Measurements from ENCODE around the gene ATP11A. TPM values are rescaled to one million over a fixed set of nuclear protein-coding genes. Genes with fewer than 3 reads are reported as not detected.

The ATP11A gene
- polyA plus RNA-seq, 4 donors: 3.2 to 79.6 (median 9.5) TPM

GRCh38 chr13:112774448-112774792 lies 84.6 kb downstream of the ATP11A start:
- Histone ChIP-seq H3K27me3 (ENCODE audit: control insufficient read depth in 3 of 3, insufficient read depth in 3 of 3, low read length in 3 of 3) (no peaks in the 10 kb centered on the region), H3K36me3 (ENCODE audit: control insufficient read depth in 3 of 3, insufficient read depth in 2 of 3, low read depth in 1 of 3, low read length in 3 of 3) (peaks cover 0 to 57% (median 0%) of the 10 kb centered on the region in 3 donors), H3K4me1 (ENCODE audit: control insufficient read depth in 3 of 3, insufficient read depth in 2 of 3, low read depth in 1 of 3, low read length in 2 of 3) (peaks cover 0 to 4% (median 0%) of the 10 kb centered on the region in 3 donors), H3K4me3 (ENCODE audit: low read depth in 1 of 3, low read length in 3 of 3) (no peak overlapping the region), H3K9me3 (ENCODE audit: control insufficient read depth in 2 of 2, insufficient read depth in 1 of 2, low read depth in 1 of 2, low read length in 1 of 2) (no peaks in the 10 kb centered on the region), H3K27ac (ENCODE audit: low read depth in 1 of 3, low read length in 2 of 3) (no peak overlapping the region)
- DNase-seq (no peak), FAIRE-seq (no peak)
- WGBS, 3 donors: 88 to 96% (median 95%) methylated on average over 7 of the region's 7 CpGs

- 95 to 98% (median 97%) methylated on average over 35 to 36 of the region's 36 CpGs for WGBS, 3 donors
- no peaks in the 10 kb centered on the region for H3K9me3 ChIP-seq (ENCODE audit: control insufficient read depth in 2 of 2, insufficient read depth in 1 of 2, low read depth in 1 of 2, low read length in 1 of 2)
- no peaks in the 10 kb centered on the region for H3K27me3 ChIP-seq (ENCODE audit: control insufficient read depth in 3 of 3, insufficient read depth in 3 of 3, low read length in 3 of 3)
- H3K4me3 ChIP-seq (ENCODE audit: low read depth in 1 of 3, low read length in 3 of 3): no peak overlapping the region
- DNase-seq (no peak), FAIRE-seq (no peak)
- peaks cover 0 to 52% (median 0%) of the 10 kb centered on the region in 3 donors for H3K36me3 ChIP-seq (ENCODE audit: control insufficient read depth in 3 of 3, insufficient read depth in 2 of 3, low read depth in 1 of 3, low read length in 3 of 3)
- H3K4me1 ChIP-seq (ENCODE audit: control insufficient read depth in 3 of 3, insufficient read depth in 2 of 3, low read depth in 1 of 3, low read length in 2 of 3): peaks cover 0 to 4% (median 0%) of the 10 kb centered on the region in 3 donors
- H3K27ac ChIP-seq (ENCODE audit: low read depth in 1 of 3, low read length in 2 of 3): no peak overlapping the region
Measured at GRCh38 chr13:112774829-112775565, 85.2 kb downstream of the ATP11A start.

- Histone ChIP-seq H3K9me3 (ENCODE audit: control insufficient read depth in 2 of 2, insufficient read depth in 1 of 2, low read depth in 1 of 2, low read length in 1 of 2) (no peaks in the 10 kb centered on the region), H3K27me3 (ENCODE audit: control insufficient read depth in 3 of 3, insufficient read depth in 3 of 3, low read length in 3 of 3) (no peaks in the 10 kb centered on the region), H3K36me3 (ENCODE audit: control insufficient read depth in 3 of 3, insufficient read depth in 2 of 3, low read depth in 1 of 3, low read length in 3 of 3) (peaks cover 0 to 51% (median 0%) of the 10 kb centered on the region in 3 donors), H3K4me3 (ENCODE audit: low read depth in 1 of 3, low read length in 3 of 3) (no peak overlapping the region), H3K4me1 (ENCODE audit: control insufficient read depth in 3 of 3, insufficient read depth in 2 of 3, low read depth in 1 of 3, low read length in 2 of 3) (peaks cover 0 to 4% (median 0%) of the 10 kb centered on the region in 3 donors), H3K27ac (ENCODE audit: low read depth in 1 of 3, low read length in 2 of 3) (no peak overlapping the region)
- FAIRE-seq: no peak
- DNase-seq: no peak
- 92 to 93% (median 93%) methylated on average over 25 of the region's 25 CpGs for WGBS, 3 donors
Measured at GRCh38 chr13:112775791-112776279, 86.0 kb downstream of the ATP11A start.

- Histone ChIP-seq H3K27ac (ENCODE audit: low read depth in 1 of 3, low read length in 2 of 3) (no peak overlapping the region), H3K9me3 (ENCODE audit: control insufficient read depth in 2 of 2, insufficient read depth in 1 of 2, low read depth in 1 of 2, low read length in 1 of 2) (no peaks in the 10 kb centered on the region), H3K4me1 (ENCODE audit: control insufficient read depth in 3 of 3, insufficient read depth in 2 of 3, low read depth in 1 of 3, low read length in 2 of 3) (peaks cover 0 to 4% (median 0%) of the 10 kb centered on the region in 3 donors), H3K4me3 (ENCODE audit: low read depth in 1 of 3, low read length in 3 of 3) (no peak overlapping the region), H3K36me3 (ENCODE audit: control insufficient read depth in 3 of 3, insufficient read depth in 2 of 3, low read depth in 1 of 3, low read length in 3 of 3) (peaks cover 0 to 54% (median 0%) of the 10 kb centered on the region in 3 donors), H3K27me3 (ENCODE audit: control insufficient read depth in 3 of 3, insufficient read depth in 3 of 3, low read length in 3 of 3) (no peaks in the 10 kb centered on the region)
- 94 to 97% (median 97%) methylated on average over 9 of the region's 9 CpGs for WGBS, 3 donors
- no peak for FAIRE-seq
- DNase-seq: no peak
Measured at GRCh38 chr13:112776354-112776753, 86.5 kb downstream of the ATP11A start.

GRCh38 chr13:112776971-112777370 lies 87.1 kb downstream of the ATP11A start:
- no peak overlapping the region for H3K27ac ChIP-seq (ENCODE audit: low read depth in 1 of 3, low read length in 2 of 3)
- FAIRE-seq (no peak), DNase-seq (no peak)
- no peak overlapping the region for H3K4me3 ChIP-seq (ENCODE audit: low read depth in 1 of 3, low read length in 3 of 3)
- no peaks in the 10 kb centered on the region for H3K27me3 ChIP-seq (ENCODE audit: control insufficient read depth in 3 of 3, insufficient read depth in 3 of 3, low read length in 3 of 3)
- H3K4me1 ChIP-seq (ENCODE audit: control insufficient read depth in 3 of 3, insufficient read depth in 2 of 3, low read depth in 1 of 3, low read length in 2 of 3): no peaks in the 10 kb centered on the region
- no peaks in the 10 kb centered on the region for H3K9me3 ChIP-seq (ENCODE audit: control insufficient read depth in 2 of 2, insufficient read depth in 1 of 2, low read depth in 1 of 2, low read length in 1 of 2)
- WGBS, 3 donors: 95 to 97% (median 97%) methylated on average over 11 of the region's 11 CpGs
- peaks cover 0 to 56% (median 0%) of the 10 kb centered on the region in 3 donors for H3K36me3 ChIP-seq (ENCODE audit: control insufficient read depth in 3 of 3, insufficient read depth in 2 of 3, low read depth in 1 of 3, low read length in 3 of 3)

GRCh38 chr13:112777637-112778406 lies 88.0 kb downstream of the ATP11A start:
- Histone ChIP-seq H3K27me3 (ENCODE audit: control insufficient read depth in 3 of 3, insufficient read depth in 3 of 3, low read length in 3 of 3) (no peaks in the 10 kb centered on the region), H3K4me1 (ENCODE audit: control insufficient read depth in 3 of 3, insufficient read depth in 2 of 3, low read depth in 1 of 3, low read length in 2 of 3) (no peaks in the 10 kb centered on the region), H3K9me3 (ENCODE audit: control insufficient read depth in 2 of 2, insufficient read depth in 1 of 2, low read depth in 1 of 2, low read length in 1 of 2) (no peaks in the 10 kb centered on the region), H3K36me3 (ENCODE audit: control insufficient read depth in 3 of 3, insufficient read depth in 2 of 3, low read depth in 1 of 3, low read length in 3 of 3) (peaks cover 0 to 56% (median 0%) of the 10 kb centered on the region in 3 donors), H3K4me3 (ENCODE audit: low read depth in 1 of 3, low read length in 3 of 3) (no peak overlapping the region), H3K27ac (ENCODE audit: low read depth in 1 of 3, low read length in 2 of 3) (no peak overlapping the region)
- 89 to 95% (median 91%) methylated on average over 27 of the region's 27 CpGs for WGBS, 3 donors
- FAIRE-seq (no peak), DNase-seq (no peak)

GRCh38 chr13:112779856-112780604 lies 90.2 kb downstream of the ATP11A start:
- H3K4me1 ChIP-seq (ENCODE audit: control insufficient read depth in 3 of 3, insufficient read depth in 2 of 3, low read depth in 1 of 3, low read length in 2 of 3): no peaks in the 10 kb centered on the region
- no peak overlapping the region for H3K4me3 ChIP-seq (ENCODE audit: low read depth in 1 of 3, low read length in 3 of 3)
- FAIRE-seq: no peak
- H3K27ac ChIP-seq (ENCODE audit: low read depth in 1 of 3, low read length in 2 of 3): no peak overlapping the region
- no peak for DNase-seq
- no peaks in the 10 kb centered on the region for H3K9me3 ChIP-seq (ENCODE audit: control insufficient read depth in 2 of 2, insufficient read depth in 1 of 2, low read depth in 1 of 2, low read length in 1 of 2)
- H3K27me3 ChIP-seq (ENCODE audit: control insufficient read depth in 3 of 3, insufficient read depth in 3 of 3, low read length in 3 of 3): no peaks in the 10 kb centered on the region
- H3K36me3 ChIP-seq (ENCODE audit: control insufficient read depth in 3 of 3, insufficient read depth in 2 of 3, low read depth in 1 of 3, low read length in 3 of 3): peaks cover 0 to 50% (median 0%) of the 10 kb centered on the region in 3 donors
- 94 to 96% (median 94%) methylated on average over 23 of the region's 23 CpGs for WGBS, 3 donors

GRCh38 chr13:112781287-112781686 lies 91.4 kb downstream of the ATP11A start:
- Histone ChIP-seq H3K4me1 (ENCODE audit: control insufficient read depth in 3 of 3, insufficient read depth in 2 of 3, low read depth in 1 of 3, low read length in 2 of 3) (no peaks in the 10 kb centered on the region), H3K27ac (ENCODE audit: low read depth in 1 of 3, low read length in 2 of 3) (no peak overlapping the region), H3K27me3 (ENCODE audit: control insufficient read depth in 3 of 3, insufficient read depth in 3 of 3, low read length in 3 of 3) (no peaks in the 10 kb centered on the region), H3K4me3 (ENCODE audit: low read depth in 1 of 3, low read length in 3 of 3) (no peak overlapping the region), H3K36me3 (ENCODE audit: control insufficient read depth in 3 of 3, insufficient read depth in 2 of 3, low read depth in 1 of 3, low read length in 3 of 3) (peaks cover 0 to 49% (median 3%) of the 10 kb centered on the region in 3 donors), H3K9me3 (ENCODE audit: control insufficient read depth in 2 of 2, insufficient read depth in 1 of 2, low read depth in 1 of 2, low read length in 1 of 2) (no peaks in the 10 kb centered on the region)
- DNase-seq (no peak), FAIRE-seq (no peak)
- WGBS, 3 donors: 94 to 96% (median 96%) methylated on average over 18 of the region's 18 CpGs

Data from small intestine (tissue), 7 donors.